Neural progenitor cell (in vitro differentiated cells): Measurements from ENCODE around the gene PLB1.

Experiments
- EZH2 ChIP-seq: fragments of 200-600 bp; sonication (generic); IDR thresholded peaks from 2 replicates; pipeline ENCODE4 v1.6.1; 2017; ENCODE audit warnings: antibody characterized with exemption, mild to moderate bottlenecking, moderate library complexity
- TF ChIP-seq, protein P1 (sequence below): fragments of 200-600 bp; sonication (generic); IDR thresholded peaks from 2 replicates; pipeline ENCODE4 v1.5.1; 2017; ENCODE audit warnings: antibody characterized with exemption, mild to moderate bottlenecking

DNA sequence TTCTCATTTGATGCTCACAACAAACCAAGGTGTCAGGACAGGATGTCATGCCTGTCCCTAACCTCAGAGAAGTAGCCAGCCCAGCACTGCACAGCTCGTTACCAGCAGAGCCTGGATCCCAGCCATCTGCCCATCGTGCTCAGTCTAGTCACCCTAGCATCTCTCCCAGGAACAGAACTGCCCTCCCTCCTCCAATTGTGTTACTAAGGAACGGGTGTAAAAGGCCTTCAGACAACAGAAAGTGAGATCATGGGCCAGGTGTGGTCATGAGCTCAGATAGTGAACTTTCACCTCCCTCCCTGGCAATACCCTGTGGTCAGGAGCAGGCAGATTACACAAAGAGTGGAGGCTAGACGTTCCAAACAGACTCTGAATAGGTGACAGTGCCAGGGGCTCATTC, 144.0 kb downstream of the PLB1 start:
- TF ChIP-seq, protein P1, sequence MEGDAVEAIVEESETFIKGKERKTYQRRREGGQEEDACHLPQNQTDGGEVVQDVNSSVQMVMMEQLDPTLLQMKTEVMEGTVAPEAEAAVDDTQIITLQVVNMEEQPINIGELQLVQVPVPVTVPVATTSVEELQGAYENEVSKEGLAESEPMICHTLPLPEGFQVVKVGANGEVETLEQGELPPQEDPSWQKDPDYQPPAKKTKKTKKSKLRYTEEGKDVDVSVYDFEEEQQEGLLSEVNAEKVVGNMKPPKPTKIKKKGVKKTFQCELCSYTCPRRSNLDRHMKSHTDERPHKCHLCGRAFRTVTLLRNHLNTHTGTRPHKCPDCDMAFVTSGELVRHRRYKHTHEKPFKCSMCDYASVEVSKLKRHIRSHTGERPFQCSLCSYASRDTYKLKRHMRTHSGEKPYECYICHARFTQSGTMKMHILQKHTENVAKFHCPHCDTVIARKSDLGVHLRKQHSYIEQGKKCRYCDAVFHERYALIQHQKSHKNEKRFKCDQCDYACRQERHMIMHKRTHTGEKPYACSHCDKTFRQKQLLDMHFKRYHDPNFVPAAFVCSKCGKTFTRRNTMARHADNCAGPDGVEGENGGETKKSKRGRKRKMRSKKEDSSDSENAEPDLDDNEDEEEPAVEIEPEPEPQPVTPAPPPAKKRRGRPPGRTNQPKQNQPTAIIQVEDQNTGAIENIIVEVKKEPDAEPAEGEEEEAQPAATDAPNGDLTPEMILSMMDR, result no peak
- TF ChIP-seq EZH2, result no peak
